ENCODE results near the gene CDH23.
A peak's percentile ranks its signal among the peaks of the same experiment; 100 is the strongest.

The CDH23 gene

DNA sequence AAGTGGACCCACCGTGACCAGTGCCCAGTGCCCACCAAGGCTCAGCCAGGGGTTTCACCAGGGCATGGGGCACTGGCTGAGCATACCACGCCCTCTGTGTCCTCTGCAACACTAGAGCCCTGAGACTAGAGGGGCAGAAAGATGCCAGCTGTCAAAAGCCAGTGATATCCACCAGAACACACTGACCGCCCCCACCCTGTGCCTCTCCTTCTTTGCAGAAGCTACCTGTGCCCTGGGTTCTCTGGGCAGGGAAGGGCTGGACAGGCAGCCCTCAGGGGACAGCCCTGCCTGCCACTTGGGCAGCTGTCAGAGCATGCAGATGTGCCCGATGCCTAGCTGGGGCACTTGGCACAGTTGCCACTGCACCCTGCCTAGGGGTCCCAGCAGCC, 376.1 kb downstream of the CDH23 start:
- DNase-seq (ENCODE audit: low read depth, low spot score): no peak

DNA sequence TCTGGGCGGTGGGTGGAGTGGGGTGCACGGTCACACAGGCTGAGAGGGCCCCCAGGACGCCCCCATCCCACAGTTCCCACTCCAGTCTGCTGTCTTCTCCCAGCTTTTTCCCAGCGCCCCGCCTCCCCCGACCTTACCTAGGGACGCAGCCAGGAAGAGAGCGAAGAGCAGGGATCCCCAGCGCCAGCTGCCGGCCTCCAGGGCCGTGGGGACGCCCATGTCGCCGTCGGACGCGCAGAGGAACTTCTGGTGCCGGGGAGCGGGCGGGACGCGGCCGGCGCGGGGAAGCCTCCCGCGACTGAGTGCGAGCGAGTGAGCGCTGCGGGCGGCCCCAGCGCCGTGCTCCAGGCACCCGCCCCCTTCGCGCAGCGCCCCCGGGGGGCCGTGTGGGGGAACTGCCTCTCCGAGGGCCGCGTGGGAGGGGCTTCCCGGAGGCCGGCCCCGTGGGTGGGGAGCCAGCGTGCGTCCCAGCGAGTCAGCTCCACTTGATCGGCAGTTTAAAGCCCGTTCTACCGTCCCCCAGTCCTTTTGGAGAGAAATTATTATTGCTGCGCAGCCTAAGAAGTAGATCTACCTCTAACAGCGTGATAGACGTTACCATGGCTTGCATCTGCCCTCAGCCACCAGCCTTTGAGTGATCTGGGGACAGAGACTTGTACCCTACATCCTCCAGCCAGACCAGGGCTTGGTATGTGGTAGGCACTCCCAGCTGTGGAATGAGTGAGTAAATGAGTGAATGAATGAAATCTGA, 376.7 kb downstream of the CDH23 start, which contains the start of gene VSIR:
TSS of gene VSIR (minus strand) at position 300 of the 751 bp plus-strand sequence. CDS start at position 219, 81 bp downstream.
- peak; percentile 91 for DNase-seq (ENCODE audit: low read depth, low spot score)

DNA sequence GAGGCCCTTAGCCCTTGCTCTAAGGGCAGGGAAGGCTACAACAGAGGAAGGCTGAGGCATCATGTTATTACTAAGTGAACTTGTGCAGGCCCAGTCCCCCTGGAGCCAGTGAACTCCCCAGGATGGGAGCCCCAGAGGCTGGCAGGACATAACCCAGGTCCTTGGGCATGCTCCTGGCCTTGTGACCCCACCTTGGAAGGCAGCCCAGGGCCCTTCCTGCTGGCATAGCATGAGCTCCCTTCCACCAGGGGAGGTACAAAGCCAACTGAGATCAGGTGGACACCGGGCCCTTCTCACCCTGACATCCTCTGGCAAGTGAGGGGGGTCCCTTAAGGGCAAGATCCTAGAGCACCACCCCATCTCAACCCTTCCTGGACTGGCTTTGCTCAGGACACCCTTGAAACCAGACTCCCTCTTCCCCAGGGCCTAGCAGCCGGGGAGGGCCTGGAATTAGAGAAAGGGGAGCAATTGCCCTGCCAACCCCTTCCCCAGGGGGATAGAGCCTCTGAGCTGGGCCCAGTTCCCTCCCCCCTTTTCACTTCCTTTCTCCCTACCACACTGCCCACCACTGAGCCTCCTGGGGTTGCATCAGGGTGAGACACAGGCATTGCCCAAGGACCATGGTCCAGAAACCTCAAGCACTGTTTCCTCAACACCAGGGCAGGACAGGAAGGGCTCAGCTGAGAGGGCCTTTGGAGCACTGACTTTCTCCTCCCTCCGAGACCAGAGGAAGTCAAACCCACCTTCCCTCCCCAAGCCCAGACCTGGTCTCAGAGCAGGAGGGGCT, 378.4 kb downstream of the CDH23 start:
- DNase-seq (ENCODE audit: low read depth, low spot score): no peak

DNA sequence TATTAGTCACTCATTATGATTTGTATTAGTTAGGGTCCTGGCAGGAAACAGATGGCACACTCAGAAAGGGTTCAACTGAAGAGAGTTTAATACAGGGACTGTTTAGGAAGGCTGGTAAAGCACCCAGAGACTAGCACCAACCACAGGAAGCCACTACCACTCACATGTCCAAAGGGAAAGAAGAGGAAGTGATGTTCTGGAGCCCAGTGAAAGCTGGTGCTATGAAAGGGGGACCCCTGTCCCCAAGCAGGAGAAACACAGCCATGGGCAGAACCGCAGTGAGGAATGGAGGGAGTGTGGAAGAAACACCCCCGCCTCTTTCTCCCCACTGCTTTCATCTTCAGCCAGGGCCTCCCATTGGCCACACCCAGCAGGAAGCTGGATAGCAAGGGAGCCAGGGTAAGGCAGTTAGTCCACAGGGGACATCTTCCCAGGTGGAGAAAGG, 379.8 kb downstream of the CDH23 start:
- DNase-seq (ENCODE audit: low read depth, low spot score): no peak

DNA sequence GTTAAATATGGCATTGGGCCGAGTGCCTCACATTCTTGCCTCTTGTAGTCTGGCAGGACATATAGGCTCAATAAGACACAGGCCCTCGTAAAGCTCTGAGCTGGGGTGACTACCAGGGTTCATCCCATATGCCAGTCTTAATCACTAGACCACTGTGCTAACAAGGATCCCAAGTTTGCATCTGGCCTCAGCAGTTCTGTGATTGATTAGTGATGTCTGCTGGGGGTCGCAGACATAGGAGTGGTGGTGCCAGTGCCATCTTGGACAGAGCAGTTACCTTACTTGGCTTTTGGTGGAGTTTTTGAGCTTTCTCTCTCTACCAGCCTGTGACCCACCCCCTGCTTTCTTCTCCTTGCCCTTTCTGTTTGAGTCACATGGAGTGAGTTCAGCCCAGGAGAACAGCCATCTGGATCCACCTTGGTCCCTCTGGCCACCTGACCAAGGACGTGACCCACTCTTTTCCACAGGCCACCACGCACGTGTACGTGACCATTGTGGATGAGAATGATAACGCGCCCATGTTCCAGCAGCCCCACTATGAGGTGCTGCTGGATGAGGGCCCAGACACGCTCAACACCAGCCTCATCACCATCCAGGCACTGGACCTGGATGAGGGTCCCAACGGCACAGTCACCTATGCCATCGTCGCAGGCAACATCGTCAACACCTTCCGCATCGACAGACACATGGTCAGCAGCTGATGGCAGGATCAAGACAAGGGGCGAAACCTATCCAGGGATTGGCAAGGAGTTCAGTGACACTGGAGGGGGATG, 380.7 kb downstream of the CDH23 start:
- DNase-seq (ENCODE audit: low read depth, low spot score): no peak

DNA sequence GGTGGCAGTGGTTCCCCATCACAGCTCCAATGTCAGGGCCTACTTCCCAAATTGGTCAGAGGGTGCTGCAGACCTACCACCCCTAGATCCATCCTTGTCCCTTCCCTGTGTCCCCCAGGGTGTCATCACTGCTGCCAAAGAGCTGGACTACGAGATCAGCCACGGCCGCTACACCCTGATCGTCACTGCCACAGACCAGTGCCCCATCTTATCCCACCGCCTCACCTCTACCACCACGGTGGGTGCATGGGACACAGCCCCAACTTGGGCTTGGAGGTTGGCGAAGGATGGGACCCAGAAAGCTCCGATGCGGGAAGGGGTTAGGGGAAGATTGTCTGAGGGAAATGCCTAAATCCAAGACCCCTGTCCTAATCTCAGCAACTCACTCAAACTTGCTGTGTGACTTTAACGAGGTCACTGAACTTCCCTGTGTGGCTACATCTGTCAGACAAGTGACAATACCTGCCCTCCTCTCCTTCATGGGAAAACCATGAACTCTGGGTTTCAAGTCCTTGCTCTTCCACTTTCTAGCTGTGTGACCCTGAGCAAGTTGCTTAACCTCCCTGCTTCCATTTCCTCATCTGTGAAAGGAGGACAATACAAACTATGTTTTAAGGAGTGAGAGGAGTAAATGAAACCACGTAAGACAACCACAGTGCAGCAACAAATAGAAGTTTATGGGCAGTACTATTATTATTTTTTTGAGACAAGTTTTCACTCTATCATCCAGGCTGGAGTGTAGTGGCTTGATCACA, 381.5 kb downstream of the CDH23 start:
- no peak for DNase-seq (ENCODE audit: low read depth, low spot score)

DNA sequence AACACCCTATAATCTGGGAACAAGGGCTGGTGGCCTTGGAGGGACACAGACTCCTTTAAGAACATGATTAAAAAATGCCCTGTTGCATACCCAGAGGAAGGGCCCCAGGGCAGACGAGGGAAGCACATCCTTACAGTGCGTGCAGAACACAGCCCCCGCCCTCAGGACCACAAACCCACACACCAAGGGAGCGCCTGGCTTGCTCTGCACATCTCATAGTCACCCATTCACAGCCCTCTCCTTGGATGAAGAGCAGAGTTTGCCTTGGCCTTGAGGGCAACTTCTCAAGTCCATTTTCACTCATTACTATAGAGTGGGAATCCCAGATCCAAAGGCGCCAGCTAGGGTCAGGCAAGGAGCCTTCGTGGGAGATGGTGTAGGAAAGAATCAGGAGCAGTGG, 382.9 kb downstream of the CDH23 start:
- no peak for DNase-seq (ENCODE audit: low read depth, low spot score)

DNA sequence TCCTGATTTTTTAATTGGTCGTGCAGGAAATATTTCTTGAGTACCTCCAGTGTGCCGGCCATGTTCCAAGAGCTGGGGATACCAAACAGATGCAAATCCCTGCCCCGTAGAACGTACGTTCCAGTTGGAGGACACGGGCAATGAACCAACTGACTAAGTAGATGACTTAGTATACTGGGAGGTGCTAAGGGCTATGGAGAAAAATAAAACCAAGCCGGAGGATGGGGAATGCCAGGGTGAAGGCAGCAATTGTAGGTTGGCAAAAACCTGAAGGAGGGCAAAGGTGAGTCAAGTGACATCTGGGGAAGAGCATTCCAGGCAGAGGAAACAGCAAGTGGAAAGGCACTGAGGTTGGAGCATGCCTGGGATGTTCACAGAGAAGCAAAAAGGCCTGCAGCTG, 383.4 kb downstream of the CDH23 start:
- no peak for DNase-seq (ENCODE audit: low read depth, low spot score)

DNA sequence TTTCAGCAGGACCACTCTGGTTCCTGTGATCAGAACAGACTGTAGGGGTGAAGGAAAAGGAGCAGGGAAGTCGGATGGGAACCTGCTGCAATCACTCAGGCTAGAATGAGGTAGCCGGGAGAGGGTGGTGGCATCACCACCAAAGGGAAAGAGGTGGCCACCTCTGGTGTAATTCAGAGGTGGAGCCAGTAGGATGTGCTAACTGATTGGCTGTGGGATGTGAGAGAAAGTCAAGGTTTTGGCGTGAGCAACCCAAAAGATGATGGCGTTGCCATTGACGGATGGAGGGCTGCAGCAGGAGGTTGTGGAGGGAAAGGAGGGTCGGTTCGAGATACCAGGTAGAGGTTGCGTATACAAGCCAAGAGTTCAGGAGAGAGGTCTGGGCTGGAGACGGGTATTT, 384.0 kb downstream of the CDH23 start:
- DNase-seq (ENCODE audit: low read depth, low spot score): no peak

DNA sequence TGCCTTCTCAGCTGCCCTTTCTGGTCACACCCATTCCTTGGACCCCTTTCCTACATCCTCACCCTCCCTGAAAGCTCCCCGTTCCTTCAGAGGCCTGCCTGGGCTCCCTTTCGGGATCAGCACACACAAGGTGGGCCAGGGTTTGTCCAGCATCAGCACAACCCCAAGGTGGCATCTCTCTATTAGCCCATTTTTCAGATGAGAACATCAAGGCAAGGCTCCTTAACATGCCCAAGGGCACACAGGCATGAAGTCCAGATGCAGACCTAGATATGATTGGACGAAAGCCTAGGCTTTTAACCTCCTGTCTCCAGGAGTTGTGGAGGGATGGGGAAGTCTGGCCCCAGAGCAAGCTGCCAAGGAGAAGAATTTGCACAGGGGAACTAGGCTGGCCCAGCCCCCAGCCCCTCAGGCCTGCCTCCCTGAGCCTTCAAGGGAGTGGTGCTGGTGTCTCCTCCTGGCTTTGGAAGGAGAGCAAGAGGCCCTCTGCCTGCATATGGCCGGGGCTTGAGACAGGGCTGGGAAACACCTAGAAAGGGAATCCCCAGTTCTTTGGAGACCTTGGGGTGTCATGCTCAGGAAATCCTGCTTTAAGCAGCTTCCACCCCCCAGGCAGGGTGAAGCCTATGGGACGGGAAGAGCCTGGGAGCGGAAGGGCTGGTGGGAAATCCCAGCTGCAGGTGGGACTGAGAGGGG, 385.6 kb downstream of the CDH23 start:
- no peak for DNase-seq (ENCODE audit: low read depth, low spot score)

DNA sequence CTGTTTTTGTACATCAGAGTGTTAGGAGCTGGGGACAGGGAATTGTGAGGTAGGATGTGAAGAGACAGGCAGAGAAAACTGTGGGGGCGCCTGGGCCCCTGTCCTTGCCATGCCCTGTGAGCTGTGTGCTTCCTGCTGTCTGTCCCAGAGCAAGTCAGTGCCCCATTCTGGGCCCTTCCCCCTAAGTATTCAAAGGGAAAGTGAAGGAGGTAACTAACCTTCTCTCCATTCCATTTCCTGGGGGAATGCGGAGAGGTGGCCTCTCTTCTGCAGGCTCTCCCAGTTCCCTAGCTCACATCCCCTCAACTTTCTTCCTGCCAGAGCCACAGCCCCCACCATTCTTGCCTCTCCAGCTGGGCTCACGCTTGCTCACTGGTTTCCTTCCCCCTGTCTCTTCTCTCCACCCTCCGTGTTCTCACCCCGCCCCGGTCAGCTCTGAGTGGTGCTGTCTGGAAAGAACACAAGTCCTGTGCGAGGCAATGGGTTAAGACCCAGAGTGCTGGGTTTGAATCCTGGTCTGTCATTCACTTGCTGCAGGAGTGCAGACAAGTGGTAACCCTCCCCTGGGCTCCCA, 386.3 kb downstream of the CDH23 start:
- no peak for DNase-seq (ENCODE audit: low read depth, low spot score)

DNA sequence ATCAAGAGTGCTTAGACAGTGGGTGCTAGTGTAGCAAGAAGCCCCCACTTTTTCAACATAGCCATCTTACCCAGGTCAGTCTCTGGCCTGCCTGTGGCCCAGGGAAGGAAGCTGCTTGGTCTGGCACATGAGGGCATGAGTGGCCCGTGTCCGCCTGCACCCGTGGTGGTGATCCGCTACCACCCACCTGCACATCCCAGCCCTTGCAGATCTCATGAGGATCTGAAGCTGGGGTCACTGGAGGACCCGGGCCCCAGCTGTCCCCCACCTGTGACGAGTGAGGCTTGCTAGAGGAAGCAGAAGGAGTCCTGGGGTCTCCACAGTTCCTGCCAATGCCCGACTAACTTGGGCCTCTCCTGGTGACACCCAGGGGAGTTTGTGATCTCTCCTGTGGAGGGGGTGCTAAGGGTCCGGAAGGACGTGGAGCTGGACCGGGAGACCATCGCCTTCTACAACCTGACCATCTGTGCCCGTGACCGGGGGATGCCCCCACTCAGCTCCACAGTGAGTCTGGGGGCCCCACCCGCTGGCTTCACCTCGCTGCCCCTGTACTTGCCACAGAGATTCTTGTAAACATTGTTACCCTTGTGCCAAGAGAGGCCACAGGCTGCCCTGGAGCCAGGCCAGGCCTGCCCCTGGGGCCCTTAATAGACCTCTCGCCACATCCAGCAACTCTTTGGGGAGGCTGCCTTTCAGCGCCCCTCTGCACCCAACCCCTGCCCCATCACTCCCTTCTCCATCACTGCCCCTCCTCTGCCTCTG, 387.4 kb downstream of the CDH23 start:
- no peak for DNase-seq (ENCODE audit: low read depth, low spot score)

DNA sequence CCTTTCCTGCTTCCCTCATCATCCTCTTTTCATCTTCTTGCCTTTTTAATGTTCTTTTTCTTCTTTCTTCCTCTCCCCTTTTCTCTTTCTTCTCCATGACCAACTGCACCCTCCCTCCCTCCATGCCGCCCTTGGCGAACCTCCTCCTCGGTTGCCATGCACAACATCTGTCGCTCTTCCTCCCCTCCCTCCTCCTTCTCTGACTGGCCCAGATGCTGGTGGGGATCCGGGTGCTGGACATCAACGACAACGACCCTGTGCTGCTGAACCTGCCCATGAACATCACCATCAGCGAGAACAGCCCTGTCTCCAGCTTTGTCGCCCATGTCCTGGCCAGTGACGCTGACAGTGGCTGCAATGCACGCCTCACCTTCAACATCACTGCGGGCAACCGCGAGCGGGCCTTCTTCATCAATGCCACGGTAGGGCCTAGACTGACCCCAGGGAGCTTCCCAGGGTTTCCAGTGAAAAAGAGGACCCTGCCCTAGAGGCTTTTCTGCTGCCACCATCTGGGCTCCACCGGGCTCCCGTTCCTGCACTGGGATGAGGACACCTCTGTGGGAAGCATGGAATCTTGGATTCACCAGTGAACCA, 388.1 kb downstream of the CDH23 start:
- DNase-seq (ENCODE audit: low read depth, low spot score): no peak

DNA sequence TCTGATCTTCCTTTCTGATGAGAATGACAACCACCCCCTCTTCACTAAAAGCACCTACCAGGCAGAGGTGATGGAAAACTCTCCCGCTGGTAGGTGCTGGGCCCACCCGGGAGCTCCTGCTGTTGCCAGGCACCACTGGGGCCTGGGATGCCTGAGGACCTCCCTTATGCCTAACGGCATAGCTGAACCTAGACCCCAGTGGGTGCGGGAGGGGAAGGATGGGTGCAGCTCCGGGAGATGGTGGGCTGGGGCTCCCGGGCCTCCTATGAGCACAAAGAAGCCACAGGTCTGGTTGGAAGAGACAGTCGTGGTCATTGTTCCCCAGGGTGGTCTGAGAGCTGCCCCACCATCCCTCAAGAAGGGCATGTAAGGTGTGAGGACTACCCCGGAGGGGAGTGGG, 392.2 kb downstream of the CDH23 start:
- DNase-seq (ENCODE audit: low read depth, low spot score): no peak

DNA sequence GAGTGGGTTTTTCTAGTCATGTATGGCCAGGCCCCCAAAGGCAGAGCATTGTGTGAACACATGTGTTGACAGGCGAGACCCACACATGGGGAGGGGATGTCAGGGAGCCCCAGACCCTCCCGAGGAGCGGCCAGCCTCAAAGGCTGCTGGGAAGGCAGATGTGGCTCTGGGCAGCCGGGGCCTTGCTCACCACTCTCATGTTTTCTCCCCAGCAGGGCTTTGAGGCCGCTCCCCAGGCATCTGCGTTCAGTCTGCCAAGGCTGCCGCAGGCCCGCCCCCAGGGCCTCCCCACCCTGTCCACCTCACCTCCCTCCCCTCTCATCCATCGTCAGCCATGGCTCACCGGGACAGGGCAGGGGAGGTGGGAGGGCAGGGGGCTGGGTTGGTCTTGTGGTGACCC, 393.2 kb downstream of the CDH23 start:
- no peak for DNase-seq (ENCODE audit: low read depth, low spot score)

DNA sequence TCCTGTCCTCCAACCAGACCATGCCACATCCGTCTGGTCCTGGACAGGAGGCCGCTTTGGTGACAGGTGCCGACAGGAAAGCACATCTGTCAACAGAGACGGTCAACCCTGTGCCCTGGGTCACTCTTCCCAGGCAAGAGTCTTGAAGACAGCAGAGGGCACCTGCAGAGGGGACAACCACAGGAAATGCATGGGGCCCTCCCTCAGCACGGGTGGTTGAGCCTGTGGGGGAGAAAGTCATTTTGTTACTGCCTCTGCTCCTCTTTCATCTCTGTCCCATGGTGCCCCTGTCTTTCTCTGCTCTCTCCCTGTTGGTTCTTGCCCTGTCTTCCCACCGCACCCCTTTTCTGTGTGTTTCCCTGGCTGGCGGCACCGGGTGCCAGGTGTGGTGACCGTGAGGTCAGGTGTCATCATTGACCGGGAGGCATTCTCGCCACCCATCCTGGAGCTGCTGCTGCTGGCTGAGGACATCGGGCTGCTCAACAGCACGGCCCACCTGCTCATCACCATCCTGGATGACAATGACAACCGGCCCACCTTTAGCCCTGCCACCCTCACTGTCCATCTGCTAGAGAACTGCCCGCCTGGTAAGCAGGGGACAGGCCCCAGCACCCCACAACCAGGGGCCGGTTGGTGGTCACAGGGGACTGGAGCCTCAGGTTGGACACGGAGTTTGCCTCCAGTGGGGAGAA, 394.2 kb downstream of the CDH23 start:
- DNase-seq (ENCODE audit: low read depth, low spot score): no peak

DNA sequence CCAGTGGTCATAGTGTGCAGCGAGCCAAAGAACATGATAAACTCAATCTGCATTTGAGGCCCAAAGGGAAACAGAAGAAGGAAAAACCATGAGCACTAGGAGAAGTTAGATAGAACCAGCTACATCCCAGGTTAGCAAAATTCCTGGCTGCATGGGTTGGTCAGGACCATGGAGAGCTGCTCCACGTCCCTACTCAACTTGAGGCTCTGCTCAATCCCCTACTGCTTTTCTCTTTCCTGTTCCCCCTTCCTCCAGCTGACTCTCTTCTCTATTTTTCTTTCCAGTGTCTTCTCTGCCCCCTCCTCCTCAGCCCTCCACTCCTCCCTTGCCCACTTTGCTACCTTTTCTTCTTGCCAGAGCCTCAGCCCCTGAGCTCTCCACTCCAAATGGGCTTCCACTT, 398.5 kb downstream of the CDH23 start:
- DNase-seq (ENCODE audit: low read depth, low spot score): no peak

DNA sequence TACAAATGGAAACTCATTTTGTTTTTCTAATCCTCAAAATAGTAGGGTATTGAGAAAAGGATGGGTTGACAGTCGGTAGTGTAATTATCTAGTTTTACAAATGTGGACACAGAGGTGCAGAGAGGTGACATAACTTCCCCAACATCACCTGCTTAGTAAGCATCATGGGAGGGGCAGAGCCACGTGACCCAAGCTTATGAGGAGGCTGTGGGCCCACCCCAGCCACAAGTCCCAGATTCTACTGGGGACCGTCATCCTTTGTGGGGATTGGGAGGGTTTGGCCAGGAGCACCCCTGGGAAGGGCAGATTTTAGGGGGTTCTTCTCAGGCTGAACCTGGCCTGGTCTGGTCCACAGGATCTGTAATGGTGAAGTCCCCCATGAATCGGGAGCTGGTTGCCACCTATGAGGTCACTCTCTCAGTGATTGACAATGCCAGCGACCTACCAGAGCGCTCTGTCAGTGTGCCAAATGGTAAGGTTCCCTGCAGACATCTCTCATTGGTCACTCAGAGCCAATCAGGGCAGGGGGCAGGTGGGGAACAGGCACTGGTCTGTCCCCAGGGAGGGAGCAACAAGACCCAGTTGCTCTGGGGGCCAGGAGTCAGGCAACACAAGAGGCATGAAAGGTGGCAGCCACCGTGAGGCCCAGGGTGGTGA, 400.2 kb downstream of the CDH23 start:
- DNase-seq (ENCODE audit: low read depth, low spot score): no peak

Measured in activated CD4-positive, CD25-positive, alpha-beta regulatory T cell treated with anti-CD3 and anti-CD28 coated beads, Interleukin-2, amount 50 U/mL, for 16 hours (primary cell).